Mucosa of stomach (tissue), 1 donor: ENCODE results near the gene G3BP1.
"Not testable (repeated sequence)": the region's sequence is repeated elsewhere in the genome, so short reads cannot be mapped to it uniquely, and the experiment has no call there.

ENCODE experiments used
- H3K27me3 ChIP-seq: one replicate; pipeline ENCODE4 v1.7.0; 2013; ENCODE audit warnings: mild to moderate bottlenecking, low read length; ENCODE audit not compliant: control insufficient read depth, insufficient read depth
- H3K36me3 ChIP-seq: one replicate; pipeline ENCODE4 v1.7.0; 2013; ENCODE audit warnings: low read length; ENCODE audit not compliant: control insufficient read depth, insufficient read depth
- H3K4me1 ChIP-seq: one replicate; pipeline ENCODE4 v1.7.0; 2013; ENCODE audit warnings: mild to moderate bottlenecking, low read length; ENCODE audit not compliant: control insufficient read depth, insufficient read depth
- H3K4me3 ChIP-seq: one replicate; pipeline ENCODE4 v1.7.0; 2013; ENCODE audit warnings: low read length
- H3K9ac ChIP-seq: one replicate; pipeline ENCODE4 v1.7.0; 2013; ENCODE audit warnings: mild to moderate bottlenecking, low read length, moderate library complexity
- H3K9me3 ChIP-seq: one replicate; pipeline ENCODE4 v1.7.0; 2013; ENCODE audit warnings: mild to moderate bottlenecking, low read length, moderate library complexity; ENCODE audit not compliant: control insufficient read depth
- donor health status: Pancreatic carcinoma.

Gene G3BP1

GRCh38 chr5:151781201-151781600, 9.4 kb downstream of the G3BP1 start:
- no peak overlapping the region for H3K4me3 ChIP-seq
- no peaks in the 10 kb centered on the region for H3K36me3 ChIP-seq
- no peaks in the 10 kb centered on the region for H3K9me3 ChIP-seq
- H3K27me3 ChIP-seq: no peaks in the 10 kb centered on the region
- no peak overlapping the region for H3K9ac ChIP-seq
- H3K4me1 ChIP-seq: peaks cover 8% of the 10 kb centered on the region

GRCh38 chr5:151783664-151784063, 11.9 kb downstream of the G3BP1 start:
- not testable (repeated sequence) for H3K36me3 ChIP-seq, H3K27me3 ChIP-seq, H3K9me3 ChIP-seq, H3K4me1 ChIP-seq, H3K4me3 ChIP-seq, H3K9ac ChIP-seq

DNA sequence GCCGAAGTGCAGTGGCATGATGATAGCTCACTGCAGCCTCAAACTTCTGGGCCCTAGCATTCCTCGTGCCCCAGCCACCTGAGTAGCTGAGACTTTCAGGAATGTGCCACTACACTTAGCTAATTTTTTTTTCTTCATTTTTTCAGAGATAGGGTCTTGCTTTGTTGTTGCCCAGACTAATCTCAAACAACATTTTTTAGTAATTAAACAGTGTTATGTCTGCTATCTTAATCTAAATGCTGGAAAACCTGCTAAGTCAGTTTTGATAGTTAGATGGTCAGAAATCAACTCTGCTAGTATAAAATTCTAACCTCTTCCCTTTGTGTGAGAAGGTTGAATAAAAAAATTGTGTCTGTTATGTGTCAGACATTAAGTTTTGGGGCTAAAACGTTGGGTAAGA, 12.4 kb downstream of the G3BP1 start:
- Histone ChIP-seq H3K36me3 (no peaks in the 10 kb centered on the region), H3K9ac (no peak overlapping the region), H3K4me1 (peaks cover 8% of the 10 kb centered on the region), H3K4me3 (no peak overlapping the region), H3K9me3 (no peaks in the 10 kb centered on the region), H3K27me3 (no peaks in the 10 kb centered on the region)

DNA sequence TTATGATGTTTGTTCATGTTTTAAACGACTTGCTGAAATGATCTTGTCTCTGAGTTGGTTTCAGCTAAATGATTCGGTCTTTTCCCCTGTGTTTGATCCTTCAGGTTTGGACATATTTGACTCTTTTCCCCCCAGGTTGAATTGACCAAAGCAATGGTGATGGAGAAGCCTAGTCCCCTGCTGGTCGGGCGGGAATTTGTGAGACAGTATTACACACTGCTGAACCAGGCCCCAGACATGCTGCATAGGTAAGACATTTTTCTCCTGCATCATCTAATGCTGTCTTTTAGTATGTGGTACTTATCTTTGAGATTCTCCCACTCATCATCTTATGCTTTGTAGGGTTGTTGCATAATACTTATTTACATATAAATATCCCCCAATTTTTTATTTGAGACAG, 14.7 kb downstream of the G3BP1 start:
- Histone ChIP-seq H3K9ac (no peak overlapping the region), H3K9me3 (no peaks in the 10 kb centered on the region), H3K27me3 (no peaks in the 10 kb centered on the region), H3K4me3 (no peak overlapping the region), H3K4me1 (no peaks in the 10 kb centered on the region), H3K36me3 (no peaks in the 10 kb centered on the region)

- Histone ChIP-seq H3K4me1 (no peaks in the 10 kb centered on the region), H3K9me3 (no peaks in the 10 kb centered on the region), H3K36me3 (no peaks in the 10 kb centered on the region), H3K9ac (no peak overlapping the region), H3K27me3 (no peaks in the 10 kb centered on the region), H3K4me3 (no peak overlapping the region)
Measured at GRCh38 chr5:151787817-151788216, 16.1 kb downstream of the G3BP1 start.

- Histone ChIP-seq H3K36me3 (no peaks in the 10 kb centered on the region), H3K4me3 (no peak overlapping the region), H3K4me1 (no peaks in the 10 kb centered on the region), H3K27me3 (no peaks in the 10 kb centered on the region), H3K9ac (no peak overlapping the region), H3K9me3 (no peaks in the 10 kb centered on the region)
Measured at GRCh38 chr5:151793358-151793757, 21.6 kb downstream of the G3BP1 start.

GRCh38 chr5:151795426-151795825, 23.7 kb downstream of the G3BP1 start:
- no peak overlapping the region for H3K4me3 ChIP-seq
- no peaks in the 10 kb centered on the region for H3K27me3 ChIP-seq
- H3K4me1 ChIP-seq: no peaks in the 10 kb centered on the region
- no peaks in the 10 kb centered on the region for H3K36me3 ChIP-seq
- no peaks in the 10 kb centered on the region for H3K9me3 ChIP-seq
- H3K9ac ChIP-seq: no peak overlapping the region

DNA sequence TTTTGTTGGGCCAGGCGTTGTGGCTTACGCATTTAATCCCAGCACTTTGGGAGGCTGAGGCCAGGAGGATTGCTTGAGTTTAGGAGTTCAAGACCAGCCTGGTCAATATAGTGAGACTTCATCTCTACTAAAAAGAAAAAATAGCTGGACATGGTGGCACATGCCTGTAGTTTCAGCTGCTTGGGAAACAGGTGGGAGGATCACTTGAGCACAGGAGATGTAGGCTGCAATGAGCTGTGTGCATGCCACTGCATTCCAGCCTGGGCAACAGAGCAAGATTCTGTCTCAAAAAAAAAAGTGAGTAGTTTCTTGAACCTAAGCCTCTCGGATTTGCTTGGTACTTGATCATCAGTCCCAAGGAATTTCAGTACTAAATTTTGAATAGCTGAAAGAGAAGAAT, 26.9 kb downstream of the G3BP1 start:
- Histone ChIP-seq H3K4me1 (no peaks in the 10 kb centered on the region), H3K4me3 (no peak overlapping the region), H3K36me3 (no peaks in the 10 kb centered on the region), H3K9me3 (no peaks in the 10 kb centered on the region), H3K27me3 (no peaks in the 10 kb centered on the region), H3K9ac (no peak overlapping the region)

DNA sequence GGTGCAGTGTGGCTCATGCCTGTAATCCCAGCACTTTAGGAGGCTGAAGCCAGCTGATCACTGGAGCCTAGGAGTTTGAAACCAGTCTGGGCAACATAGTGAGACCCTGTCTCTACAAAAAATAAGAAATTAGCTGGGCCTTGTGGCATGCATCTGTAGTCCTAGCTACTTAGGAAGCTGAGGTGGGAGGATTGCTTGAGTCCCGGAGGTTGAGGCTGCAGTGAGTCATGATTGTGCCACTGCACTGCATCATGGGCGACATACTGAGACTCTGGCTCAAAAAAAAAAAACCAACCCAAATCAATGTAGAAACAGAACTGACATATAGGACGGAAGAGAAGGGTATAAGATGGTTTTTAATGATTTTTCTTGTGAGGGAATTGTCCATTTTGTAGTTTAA, 27.7 kb downstream of the G3BP1 start:
- Histone ChIP-seq H3K4me3 (no peak overlapping the region), H3K4me1 (no peaks in the 10 kb centered on the region), H3K36me3 (no peaks in the 10 kb centered on the region), H3K27me3 (no peaks in the 10 kb centered on the region), H3K9ac (no peak overlapping the region), H3K9me3 (no peaks in the 10 kb centered on the region)

GRCh38 chr5:151800532-151800931, 28.8 kb downstream of the G3BP1 start:
- no peaks in the 10 kb centered on the region for H3K36me3 ChIP-seq
- H3K27me3 ChIP-seq: no peaks in the 10 kb centered on the region
- H3K4me1 ChIP-seq: no peaks in the 10 kb centered on the region
- H3K9me3 ChIP-seq: no peaks in the 10 kb centered on the region
- no peak overlapping the region for H3K9ac ChIP-seq
- H3K4me3 ChIP-seq: no peak overlapping the region

DNA sequence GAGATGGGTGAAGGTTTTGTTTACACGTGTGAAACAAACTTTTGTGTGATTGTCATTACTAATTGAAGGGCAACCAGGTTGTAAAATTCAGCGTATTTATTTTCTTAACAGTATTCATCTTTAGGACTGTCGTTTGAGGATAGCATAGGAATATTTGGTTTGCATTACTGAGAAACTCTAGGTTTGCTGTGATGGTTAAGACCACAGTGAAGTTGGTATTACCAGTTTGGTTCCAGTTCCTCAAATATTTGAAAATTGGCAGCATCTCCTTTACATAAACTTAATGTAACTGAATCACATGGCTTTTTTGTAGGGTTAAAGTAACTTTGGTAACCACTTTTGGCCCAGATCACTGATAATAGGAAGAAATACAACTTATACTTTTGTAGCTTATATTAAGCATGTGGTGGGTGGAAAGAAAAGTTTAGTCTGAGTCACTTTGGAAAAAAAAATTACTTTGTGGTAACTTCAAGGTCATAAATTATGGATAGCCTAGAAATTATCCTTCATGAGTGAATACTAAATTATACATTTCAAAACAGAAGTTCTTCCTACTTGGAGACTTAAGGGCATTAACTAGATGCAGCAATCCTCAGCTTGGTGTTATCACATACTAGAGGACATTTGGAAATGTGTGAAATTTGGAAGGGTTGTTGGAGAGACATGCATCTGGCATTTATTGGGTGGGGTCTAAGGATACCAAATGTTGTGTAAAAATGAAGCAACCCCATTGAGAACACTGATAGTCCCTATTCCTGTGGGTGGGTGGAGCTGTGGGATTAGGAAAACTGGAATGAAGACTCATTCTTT, 33.9 kb downstream of the G3BP1 start:
- no peak overlapping the region for H3K4me3 ChIP-seq
- no peaks in the 10 kb centered on the region for H3K27me3 ChIP-seq
- no peak overlapping the region for H3K9ac ChIP-seq
- H3K4me1 ChIP-seq: no peaks in the 10 kb centered on the region
- H3K36me3 ChIP-seq: no peaks in the 10 kb centered on the region
- H3K9me3 ChIP-seq: no peaks in the 10 kb centered on the region

DNA sequence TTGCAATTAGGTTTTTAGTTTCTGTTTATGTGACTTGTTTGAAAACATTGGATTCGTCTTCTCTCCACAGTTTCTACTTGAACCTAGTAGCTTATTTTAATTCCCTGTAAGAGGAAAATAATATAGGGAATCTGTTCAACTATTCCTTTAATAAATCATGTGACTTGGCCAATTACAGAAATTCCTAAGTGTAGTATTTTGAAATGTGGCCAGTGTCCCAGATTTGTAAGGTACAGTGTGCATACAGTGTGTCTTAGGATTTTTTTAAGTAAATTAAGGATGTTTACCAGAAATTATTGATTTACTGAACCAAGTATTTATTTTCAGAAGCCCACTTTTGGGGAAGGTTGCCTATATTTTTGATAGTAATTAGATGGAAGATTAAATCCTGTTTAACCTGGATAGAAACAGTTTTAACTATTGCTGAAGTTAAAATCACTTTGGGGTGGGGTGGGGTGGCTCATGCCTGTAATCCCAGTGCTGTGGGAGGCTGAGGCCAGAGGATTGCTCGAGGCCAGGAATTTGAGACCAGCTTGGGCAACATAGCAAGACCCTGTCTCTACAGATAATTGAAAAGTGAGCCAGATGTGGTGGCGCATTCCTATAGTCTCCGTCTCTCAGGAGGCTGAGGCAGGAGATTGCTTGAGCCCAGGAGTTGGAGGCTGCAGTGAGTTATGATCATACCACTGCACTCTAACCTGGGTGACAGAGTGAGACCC, 36.9 kb downstream of the G3BP1 start:
- no peaks in the 10 kb centered on the region for H3K9me3 ChIP-seq
- H3K36me3 ChIP-seq: no peaks in the 10 kb centered on the region
- no peaks in the 10 kb centered on the region for H3K4me1 ChIP-seq
- H3K27me3 ChIP-seq: no peaks in the 10 kb centered on the region
- H3K4me3 ChIP-seq: no peak overlapping the region
- H3K9ac ChIP-seq: no peak overlapping the region
